Prostate gland (tissue), 2 donors: ENCODE data around the gene DHODH.

Experiments
- CTCF ChIP-seq, 4 experiments: fragments of 200-600 bp in 2 of 4; fragments of 450-650 bp in 2 of 4; sonication (generic) in 2 of 4; IDR thresholded peaks; 1 replicate in 3 of 4; 2 replicates in 1 of 4; pipeline ENCODE4 v1.5.1; 2016 to 2019; ENCODE audit warnings: antibody characterized with exemption in 4 of 4, mild to moderate bottlenecking in 2 of 4, moderate library complexity in 2 of 4
- POLR2A ChIP-seq: fragments of 450-650 bp; IDR thresholded peaks from one replicate; pipeline ENCODE4 v1.6.1; 2016; ENCODE audit warnings: antibody characterized with exemption, mild to moderate bottlenecking

- TF ChIP-seq CTCF (IDR thresholded peaks at IDR 0.05): no peak
- TF ChIP-seq POLR2A: no peak
Measured at GRCh38 chr16:72073560-72074230, 65.2 kb downstream of the DHODH start.
